Endometrial microvascular endothelial cells (primary cell): ENCODE measurements around the gene AKT3. TPM values are rescaled to one million over a fixed set of nuclear protein-coding genes. Genes with fewer than 3 reads are reported as not detected.

Experiments used
- in situ Hi-C: cut with HindIII; loops from 2 replicates; pipeline ENCODE4 v1.10.0; 2017; ENCODE audit warnings: low sequenced_read_pairs, low pct_unique_long_range_greater_than_20kb; ENCODE audit errors: inconsistent ontology term
- total RNA-seq: library from RNA; depleted of rRNA; stranded (reverse); fragments of >200 nt; gene quantifications from one replicate; pipeline ENCODE4 v1.2.3, GENCODE V29; 2015; ENCODE audit errors: inconsistent ontology term

AKT3 gene
- total RNA-seq, 1 donor from 2014 or later, result 17.1 TPM

- in situ Hi-C loops, result no loop called here
Observed at GRCh38 chr1:243549791-243550190, 300.3 kb downstream of the AKT3 start.

- in situ Hi-C loops, result no loop called here
Observed at GRCh38 chr1:243549108-243549507, 300.9 kb downstream of the AKT3 start.

GRCh38 chr1:243548516-243548915 is 301.5 kb downstream of the AKT3 start:
- in situ Hi-C loops, result no loop called here

- in situ Hi-C loops, result no loop called here
Observed at GRCh38 chr1:243547891-243548290, 302.2 kb downstream of the AKT3 start.

GRCh38 chr1:243546457-243546856 is 303.6 kb downstream of the AKT3 start:
- in situ Hi-C loops, result no loop called here

GRCh38 chr1:243543501-243543900 is 306.5 kb downstream of the AKT3 start:
- in situ Hi-C loops, result no loop called here

- in situ Hi-C loops, result no loop called here
Observed at GRCh38 chr1:243542739-243543415, 307.2 kb downstream of the AKT3 start.

- in situ Hi-C loops, result no loop called here
Observed at GRCh38 chr1:243539636-243540035, 310.4 kb downstream of the AKT3 start.

- in situ Hi-C loops, result no loop called here
Observed at GRCh38 chr1:243535014-243535413, 315.0 kb downstream of the AKT3 start.

GRCh38 chr1:243529512-243529911 is 320.5 kb downstream of the AKT3 start:
- in situ Hi-C loops, result no loop called here

GRCh38 chr1:243528459-243529121 is 321.5 kb downstream of the AKT3 start:
- in situ Hi-C loops, result no loop called here

GRCh38 chr1:243526180-243526579 is 323.9 kb downstream of the AKT3 start:
- in situ Hi-C loops, result no loop called here

- in situ Hi-C loops, result no loop called here
Observed at GRCh38 chr1:243525085-243525487, 325.0 kb downstream of the AKT3 start.

- in situ Hi-C loops, result no loop called here
Observed at GRCh38 chr1:243523766-243524165, 326.3 kb downstream of the AKT3 start.

- in situ Hi-C loops, result no loop called here
Observed at GRCh38 chr1:243520831-243521230, 329.2 kb downstream of the AKT3 start.

GRCh38 chr1:243514927-243515326 is 335.1 kb downstream of the AKT3 start:
- in situ Hi-C loops, result no loop called here

GRCh38 chr1:243513726-243514491 is 336.1 kb downstream of the AKT3 start:
- in situ Hi-C loops, result no loop called here

- in situ Hi-C loops, result no loop called here
Observed at GRCh38 chr1:243510928-243511327, 339.1 kb downstream of the AKT3 start.

GRCh38 chr1:243508943-243509342 is 341.1 kb downstream of the AKT3 start:
- in situ Hi-C loops, result no loop called here

GRCh38 chr1:243508303-243508713 is 341.7 kb downstream of the AKT3 start:
- in situ Hi-C loops, result no loop called here
